Activated B cell treated with CpG ODN at 0.5 μM for 24 hours (primary cell): ENCODE data around the gene ENO2. TPM values are rescaled to one million over a fixed set of nuclear protein-coding genes. Genes with fewer than 3 reads are reported as not detected.

ENCODE experiments used
- ATAC-seq: fragments of 200-7000 bp; cut with Tn5 transposase; one replicate; pipeline ENCODE4 v1.10.0; 2021; ENCODE audit warnings: low read depth, mild to moderate bottlenecking, moderate library complexity
- CTCF ChIA-PET: fragments of 350-600 bp; sonication (Branson Sonifier 250); formaldehyde crosslinking; loops from one replicate; lab custom pipeline; 2021; ENCODE audit warnings: antibody characterized with exemption; lab: Charles Lee
- POLR2A ChIA-PET: fragments of 350-600 bp; sonication (Branson Sonifier 250); formaldehyde crosslinking; loops from one replicate; lab custom pipeline; 2021; ENCODE audit warnings: antibody characterized with exemption; lab: Charles Lee
- DNase-seq: peaks from one replicate; pipeline ENCODE4 v3.0.0; 2022
- H3K27ac Mint-ChIP-seq: one replicate; pipeline ENCODE4 v1.8.0; 2020; ENCODE audit warnings: mixed read lengths
- H3K27me3 Mint-ChIP-seq: one replicate; pipeline ENCODE4 v1.8.0; 2021; ENCODE audit warnings: mixed read lengths
- H3K36me3 Mint-ChIP-seq: one replicate; pipeline ENCODE4 v1.8.0; 2021; ENCODE audit warnings: low read depth, mixed read lengths
- H3K4me1 Mint-ChIP-seq: one replicate; pipeline ENCODE4 v1.8.0; 2021; ENCODE audit warnings: mixed read lengths
- H3K4me3 Mint-ChIP-seq: one replicate; pipeline ENCODE4 v1.8.0; 2020; ENCODE audit warnings: mild to moderate bottlenecking, mixed read lengths
- H3K9me3 Mint-ChIP-seq: one replicate; pipeline ENCODE4 v1.8.0; 2020; ENCODE audit warnings: mixed read lengths
- CTCF ChIP-seq: fragments of 200-600 bp; IDR thresholded peaks from one replicate; pipeline ENCODE4 v1.8.0; 2022; ENCODE audit warnings: antibody characterized with exemption, mild to moderate bottlenecking
- intact Hi-C: fragments of 100-400 bp; cut with micrococcal nuclease; formaldehyde crosslinking; loops from one replicate; pipeline ENCODE4 v1.15.1; 2024
- total RNA-seq: library from RNA; stranded (reverse); gene quantifications from 2 replicates; pipeline ENCODE4 v1.2.3, GENCODE V29; 2022

The ENO2 gene
- total RNA-seq, 1 donor from 2014 or later: 31.0 TPM

GRCh38 chr12:6952121-6952862 lies 37.9 kb downstream of the ENO2 start:
- ChIA-PET POLR2A (interaction anchor here (0.6 to 24.6 kb wide), 10 partner anchors 6 to 229 kb away, joined by 3 to 1516 read pairs (median 7); partner anchors contain the start of genes C12orf57, COPS7A, PTPN6 and RNU7-1), CTCF (interaction anchor here (1.0 to 14.9 kb wide), 5 partner anchors 8 to 80 kb away, joined by 3 to 571 read pairs (median 5); partner anchors contain the start of genes C12orf57, RNU7-1 and SPSB2)
- H3K27ac Mint-ChIP-seq: peak overlapping the region; percentile 96
- TF ChIP-seq CTCF: no peak
- peak overlapping the region; percentile 99 for H3K4me3 Mint-ChIP-seq
- no peak for DNase-seq
- intact Hi-C loops: loop anchor here (10.0 kb wide), 2 partner anchors 317 to 527 kb away; partner anchors contain the start of gene LPAR5
- no peaks in the 10 kb centered on the region for H3K9me3 Mint-ChIP-seq
- peaks cover 85% of the 10 kb centered on the region for H3K4me1 Mint-ChIP-seq
- H3K27me3 Mint-ChIP-seq: no peaks in the 10 kb centered on the region
- peaks cover 56% of the 10 kb centered on the region for H3K36me3 Mint-ChIP-seq
- no peak for ATAC-seq

GRCh38 chr12:6952863-6953441 lies 38.6 kb downstream of the ENO2 start:
- no peak for TF ChIP-seq CTCF
- Mint-ChIP-seq H3K4me3 (peak overlapping the region; percentile 99), H3K4me1 (peaks cover 85% of the 10 kb centered on the region), H3K36me3 (peaks cover 62% of the 10 kb centered on the region), H3K27me3 (no peaks in the 10 kb centered on the region), H3K9me3 (no peaks in the 10 kb centered on the region), H3K27ac (peak overlapping the region; percentile 96)
- POLR2A ChIA-PET: interaction anchor here (0.6 to 24.6 kb wide), 5 partner anchors 6 to 80 kb away, joined by 3 to 1516 read pairs (median 9); partner anchors contain the start of genes C12orf57, PTPN6, RNU7-1 and SPSB2
- ATAC-seq (no peak), DNase-seq (no peak)
- intact Hi-C loops: loop anchor here (10.0 kb wide), 2 partner anchors 318 to 528 kb away; partner anchors contain the start of gene LPAR5
- CTCF ChIA-PET: interaction anchor here (1.0 to 14.9 kb wide), 4 partner anchors 8 to 15 kb away, joined by 3 to 571 read pairs (median 6); partner anchors contain the start of genes C12orf57 and RNU7-1

GRCh38 chr12:6953442-6954315 lies 39.3 kb downstream of the ENO2 start:
- Mint-ChIP-seq H3K4me1 (peaks cover 85% of the 10 kb centered on the region), H3K36me3 (peaks cover 69% of the 10 kb centered on the region), H3K27me3 (no peaks in the 10 kb centered on the region), H3K27ac (peak overlapping the region; percentile 96), H3K4me3 (peak overlapping the region; percentile 99), H3K9me3 (no peaks in the 10 kb centered on the region)
- POLR2A ChIA-PET: interaction anchor here (17.0 to 24.6 kb wide), 2 partner anchors 5 to 11 kb away, joined by 1516 read pairs; partner anchors contain the start of genes C12orf57, PTPN6 and RNU7-1
- CTCF ChIA-PET: interaction anchor here (1.2 to 14.9 kb wide), 4 partner anchors 7 to 11 kb away, joined by 5 to 571 read pairs (median 12); partner anchors contain the start of genes C12orf57 and RNU7-1
- ATAC-seq: peak; percentile 38
- intact Hi-C loops: loop anchor here (1.0 to 10.0 kb wide), 3 partner anchors 7 to 529 kb away; partner anchors contain the start of gene LPAR5
- DNase-seq: peak; percentile 72
- TF ChIP-seq CTCF: no peak

GRCh38 chr12:6954316-6955107 lies 40.1 kb downstream of the ENO2 start:
- DNase-seq (no peak), ATAC-seq (no peak)
- no peaks in the 10 kb centered on the region for H3K27me3 Mint-ChIP-seq
- intact Hi-C loops: loop anchor here (1.0 to 10.0 kb wide), 3 partner anchors 8 to 530 kb away; partner anchors contain the start of gene LPAR5
- CTCF ChIA-PET: interaction anchor here (3.4 to 13.0 kb wide), 2 partner anchors 8 to 10 kb away, joined by 17 to 571 read pairs; partner anchors contain the start of genes C12orf57, PTPN6 and RNU7-1
- peaks cover 77% of the 10 kb centered on the region for H3K36me3 Mint-ChIP-seq
- H3K4me1 Mint-ChIP-seq: peaks cover 85% of the 10 kb centered on the region
- peak overlapping the region; percentile 99 for H3K4me3 Mint-ChIP-seq
- H3K9me3 Mint-ChIP-seq: no peaks in the 10 kb centered on the region
- peak overlapping the region; percentile 96 for H3K27ac Mint-ChIP-seq
- POLR2A ChIA-PET: interaction anchor here (17.0 to 24.6 kb wide), 2 partner anchors 4 to 12 kb away, joined by 1516 read pairs; partner anchors contain the start of genes C12orf57, PTPN6 and RNU7-1
- no peak for TF ChIP-seq CTCF
